VCaP (cell line): Measurements from ENCODE around the gene MAST3.

ENCODE experiments used
- H3K27ac ChIP-seq: fragments of 450-650 bp; 2 replicates; pipeline ENCODE4 v1.5.1; 2017
- TF ChIP-seq, protein P1 (sequence below): fragments of 450-650 bp; conservative IDR thresholded peaks from 2 replicates; pipeline ENCODE4 v1.5.1; 2017; ENCODE audit warnings: mild to moderate bottlenecking, moderate library complexity

MAST3 gene

DNA sequence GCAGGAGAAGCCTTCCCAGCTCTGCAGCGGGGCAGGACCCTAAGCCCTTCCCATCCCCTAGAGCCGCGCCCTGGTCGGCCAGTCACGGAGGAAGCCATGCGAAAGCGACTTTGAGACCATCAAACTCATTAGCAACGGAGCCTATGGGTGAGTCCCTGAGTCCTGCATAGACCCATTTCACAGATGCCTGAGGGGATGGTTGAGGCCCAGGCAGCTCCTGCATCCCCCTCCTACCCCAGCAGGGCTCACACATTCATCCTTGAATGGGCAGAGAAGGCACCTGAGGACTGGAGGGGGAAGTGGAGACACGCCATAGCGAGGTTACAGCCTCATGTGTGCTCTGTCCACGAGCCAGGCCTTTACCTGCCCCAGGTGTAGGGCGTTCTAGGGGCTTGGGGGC, 31.2 kb downstream of the MAST3 start:
- TF ChIP-seq, protein P1, sequence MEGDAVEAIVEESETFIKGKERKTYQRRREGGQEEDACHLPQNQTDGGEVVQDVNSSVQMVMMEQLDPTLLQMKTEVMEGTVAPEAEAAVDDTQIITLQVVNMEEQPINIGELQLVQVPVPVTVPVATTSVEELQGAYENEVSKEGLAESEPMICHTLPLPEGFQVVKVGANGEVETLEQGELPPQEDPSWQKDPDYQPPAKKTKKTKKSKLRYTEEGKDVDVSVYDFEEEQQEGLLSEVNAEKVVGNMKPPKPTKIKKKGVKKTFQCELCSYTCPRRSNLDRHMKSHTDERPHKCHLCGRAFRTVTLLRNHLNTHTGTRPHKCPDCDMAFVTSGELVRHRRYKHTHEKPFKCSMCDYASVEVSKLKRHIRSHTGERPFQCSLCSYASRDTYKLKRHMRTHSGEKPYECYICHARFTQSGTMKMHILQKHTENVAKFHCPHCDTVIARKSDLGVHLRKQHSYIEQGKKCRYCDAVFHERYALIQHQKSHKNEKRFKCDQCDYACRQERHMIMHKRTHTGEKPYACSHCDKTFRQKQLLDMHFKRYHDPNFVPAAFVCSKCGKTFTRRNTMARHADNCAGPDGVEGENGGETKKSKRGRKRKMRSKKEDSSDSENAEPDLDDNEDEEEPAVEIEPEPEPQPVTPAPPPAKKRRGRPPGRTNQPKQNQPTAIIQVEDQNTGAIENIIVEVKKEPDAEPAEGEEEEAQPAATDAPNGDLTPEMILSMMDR, result no peak
- H3K27ac ChIP-seq, result no peak overlapping the region

DNA sequence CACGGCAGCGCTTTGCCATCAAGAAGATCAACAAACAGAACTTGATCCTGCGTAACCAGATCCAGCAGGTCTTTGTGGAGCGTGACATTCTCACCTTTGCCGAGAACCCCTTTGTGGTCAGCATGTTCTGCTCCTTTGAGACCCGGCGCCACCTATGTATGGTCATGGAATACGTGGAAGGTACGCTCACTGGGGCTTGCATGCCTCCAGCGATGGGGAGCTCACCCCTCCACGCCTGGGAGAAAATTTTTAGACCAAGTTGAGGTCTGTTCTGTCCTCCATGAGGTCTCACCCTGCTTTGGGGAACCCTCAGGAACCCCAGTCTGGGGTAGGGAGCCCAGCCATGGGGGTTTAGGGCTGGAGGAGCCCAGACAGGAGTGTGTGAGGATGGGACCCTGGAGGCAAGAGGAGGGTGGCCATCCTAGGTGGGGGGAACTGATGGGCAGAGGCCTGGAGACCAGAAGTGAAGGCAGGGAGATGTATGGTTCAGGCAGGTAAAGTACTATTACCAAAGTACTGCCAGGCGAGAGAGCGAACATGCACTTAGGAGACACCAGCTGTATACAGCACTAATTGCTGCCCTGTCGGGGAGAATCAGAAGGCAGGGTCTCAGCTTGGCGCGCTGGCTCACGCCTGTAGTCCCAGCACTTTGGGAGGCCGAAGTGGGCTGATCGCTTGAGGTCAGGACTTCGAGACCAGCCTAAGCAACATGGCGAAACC, 33.1 kb downstream of the MAST3 start:
- no peak overlapping the region for H3K27ac ChIP-seq
- TF ChIP-seq, protein P1, result no peak

DNA sequence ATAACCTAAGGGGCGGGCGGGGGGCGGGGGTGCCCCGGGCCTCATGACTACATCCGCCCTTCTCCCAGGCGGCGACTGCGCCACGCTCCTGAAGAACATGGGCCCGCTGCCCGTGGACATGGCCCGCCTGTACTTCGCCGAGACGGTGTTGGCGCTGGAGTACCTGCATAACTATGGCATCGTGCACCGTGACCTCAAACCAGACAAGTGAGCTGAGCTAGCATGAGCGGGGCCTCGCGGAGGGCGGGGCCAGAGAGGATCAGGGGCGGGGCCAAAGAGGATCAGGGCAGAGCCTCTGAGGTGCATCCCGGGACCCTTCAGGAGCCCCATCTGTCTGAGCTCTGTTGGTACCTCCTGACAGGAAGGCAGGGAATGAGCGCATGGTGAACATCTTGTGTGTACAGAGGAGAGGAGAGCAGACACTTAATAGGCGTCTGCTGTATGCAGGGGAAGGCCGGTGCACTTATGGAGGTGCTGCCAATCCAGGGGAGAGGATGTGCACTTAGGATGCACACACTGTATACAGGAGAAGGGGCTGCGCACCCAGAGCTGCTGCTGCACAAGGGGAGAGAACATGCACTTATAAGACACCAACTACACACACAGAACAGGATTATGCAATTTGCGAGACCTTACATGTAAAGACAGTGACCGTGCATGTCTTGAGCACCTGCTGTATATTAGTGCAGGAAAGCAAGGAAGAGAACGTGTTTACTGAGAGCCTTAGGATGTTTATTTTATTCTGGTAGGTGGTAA, 34.4 kb downstream of the MAST3 start:
- TF ChIP-seq, protein P1, result no peak

DNA sequence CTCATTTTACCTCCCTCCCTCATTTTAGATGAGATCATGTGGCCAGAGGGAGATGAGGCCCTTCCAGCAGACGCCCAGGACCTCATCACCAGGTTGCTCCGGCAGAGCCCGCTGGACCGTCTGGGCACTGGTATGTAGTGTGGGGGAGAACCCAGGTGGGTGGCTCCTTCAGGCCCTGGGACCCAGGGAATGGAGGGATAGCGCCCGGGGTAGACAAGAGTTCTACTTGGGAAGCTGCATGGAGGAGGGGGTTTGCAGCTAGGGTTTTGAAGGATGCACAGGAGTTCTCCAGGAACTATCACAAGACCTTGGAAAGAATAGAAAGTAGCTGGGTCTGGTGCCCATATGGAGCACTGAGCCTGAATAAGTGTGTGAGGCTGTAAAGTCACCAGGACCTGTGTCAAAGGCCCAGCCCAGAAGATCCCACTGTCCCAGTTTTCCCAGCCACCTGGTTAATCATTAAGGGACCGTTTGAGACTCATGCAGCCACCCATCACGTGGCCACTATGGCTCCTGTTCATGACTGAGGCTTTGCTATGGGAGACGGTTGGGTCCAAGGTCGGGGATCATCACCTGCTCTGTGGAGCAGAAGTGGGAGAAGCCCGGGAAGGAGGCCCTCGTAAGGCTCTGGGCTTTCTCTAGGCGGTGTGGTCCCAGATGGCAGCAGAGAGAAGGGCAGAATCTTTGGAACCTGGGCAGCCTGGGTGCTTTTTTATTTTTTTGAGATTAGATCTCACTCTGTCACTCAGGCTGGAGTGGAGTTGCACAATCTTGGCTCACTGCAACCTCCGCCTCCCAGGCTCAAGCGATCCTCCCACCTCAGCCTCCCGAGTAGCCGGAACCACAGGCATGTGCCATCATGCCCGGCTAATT, 38.4 kb downstream of the MAST3 start:
- TF ChIP-seq, protein P1, result no peak
- no peak overlapping the region for H3K27ac ChIP-seq

More for the DNA sequence above, 34.4 kb downstream of the MAST3 start:
- no peak overlapping the region for H3K27ac ChIP-seq

DNA sequence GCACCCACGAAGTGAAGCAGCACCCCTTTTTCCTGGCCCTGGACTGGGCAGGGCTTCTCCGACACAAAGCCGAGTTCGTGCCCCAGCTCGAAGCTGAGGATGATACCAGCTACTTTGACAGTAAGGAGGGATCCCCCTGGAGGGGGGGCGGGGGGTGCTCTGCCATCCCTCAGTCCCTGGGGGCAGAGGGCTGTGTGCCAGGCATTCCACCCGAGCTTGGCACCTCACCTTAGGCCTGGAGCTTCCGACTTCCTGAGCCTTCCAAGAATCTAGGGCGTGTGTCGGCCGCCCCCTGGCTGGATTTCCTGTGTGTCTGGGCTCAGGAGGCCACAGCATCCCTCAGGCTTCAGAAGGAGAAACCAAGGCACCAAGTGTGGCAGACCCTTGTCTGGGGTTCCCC, 39.7 kb downstream of the MAST3 start:
- TF ChIP-seq, protein P1, result no peak
- H3K27ac ChIP-seq, result no peak overlapping the region

DNA sequence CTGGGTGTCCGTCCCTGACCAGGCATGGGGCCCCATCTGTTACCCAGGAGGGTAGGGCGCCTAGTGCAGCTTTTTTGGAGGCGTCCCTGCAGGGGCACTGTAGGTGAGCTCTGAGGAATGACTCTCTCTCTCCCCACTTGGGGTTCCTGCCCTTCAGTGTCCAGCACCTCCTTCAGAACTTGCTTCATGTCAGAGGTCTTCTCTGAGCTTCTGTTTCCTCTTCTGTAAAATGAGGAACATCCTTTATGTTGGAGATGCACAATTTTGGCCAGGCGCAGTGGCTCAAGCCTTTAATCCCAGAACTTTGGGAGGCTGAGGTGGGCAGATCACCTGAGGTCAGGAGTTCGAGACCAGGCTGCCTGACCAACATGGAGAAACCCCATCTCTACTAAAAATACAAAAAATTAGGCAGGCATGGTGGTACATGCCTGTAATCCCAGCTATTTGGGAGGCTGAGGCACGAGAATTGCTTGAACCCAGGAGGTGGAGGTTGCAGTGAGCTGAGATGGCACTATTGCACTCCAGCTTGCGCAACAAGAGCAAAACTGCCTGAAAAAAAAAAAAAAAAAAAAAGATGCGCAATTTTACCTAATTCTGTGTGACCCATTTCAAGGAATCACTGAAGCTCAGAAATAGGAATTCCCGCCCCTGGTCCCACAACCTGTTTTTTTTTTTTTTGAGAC, 40.2 kb downstream of the MAST3 start:
- H3K27ac ChIP-seq, result no peak overlapping the region
- TF ChIP-seq, protein P1, result no peak

DNA sequence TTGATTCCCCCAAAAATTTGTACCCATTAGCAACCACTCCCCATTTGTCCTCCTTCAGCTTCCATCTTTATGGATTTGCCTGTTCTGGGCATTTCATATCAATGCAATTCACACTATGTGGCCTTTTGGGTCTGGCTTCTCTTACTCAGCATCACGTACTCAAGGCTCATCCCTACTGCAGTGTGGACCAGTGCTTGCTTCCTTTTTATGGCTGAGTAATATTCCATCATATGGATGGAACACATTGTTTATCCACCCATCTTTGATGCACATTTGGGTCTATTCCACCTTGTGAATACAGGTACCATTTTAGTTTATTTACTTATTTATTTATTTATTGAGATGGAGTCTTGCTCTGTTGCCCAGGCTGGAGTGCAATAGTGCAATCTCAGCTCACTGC, 42.9 kb downstream of the MAST3 start:
- H3K27ac ChIP-seq, result no peak overlapping the region
- TF ChIP-seq, protein P1, result no peak
